Measurements from ENCODE around the gene NR4A1. TPM values are rescaled to one million over a fixed set of nuclear protein-coding genes. Genes with fewer than 3 reads are reported as not detected.
A peak's percentile ranks its signal among the peaks of the same experiment; 100 is the strongest.

The NR4A1 gene
- total RNA-seq, 1 donor from 2014 or later = 67.0 TPM

DNA sequence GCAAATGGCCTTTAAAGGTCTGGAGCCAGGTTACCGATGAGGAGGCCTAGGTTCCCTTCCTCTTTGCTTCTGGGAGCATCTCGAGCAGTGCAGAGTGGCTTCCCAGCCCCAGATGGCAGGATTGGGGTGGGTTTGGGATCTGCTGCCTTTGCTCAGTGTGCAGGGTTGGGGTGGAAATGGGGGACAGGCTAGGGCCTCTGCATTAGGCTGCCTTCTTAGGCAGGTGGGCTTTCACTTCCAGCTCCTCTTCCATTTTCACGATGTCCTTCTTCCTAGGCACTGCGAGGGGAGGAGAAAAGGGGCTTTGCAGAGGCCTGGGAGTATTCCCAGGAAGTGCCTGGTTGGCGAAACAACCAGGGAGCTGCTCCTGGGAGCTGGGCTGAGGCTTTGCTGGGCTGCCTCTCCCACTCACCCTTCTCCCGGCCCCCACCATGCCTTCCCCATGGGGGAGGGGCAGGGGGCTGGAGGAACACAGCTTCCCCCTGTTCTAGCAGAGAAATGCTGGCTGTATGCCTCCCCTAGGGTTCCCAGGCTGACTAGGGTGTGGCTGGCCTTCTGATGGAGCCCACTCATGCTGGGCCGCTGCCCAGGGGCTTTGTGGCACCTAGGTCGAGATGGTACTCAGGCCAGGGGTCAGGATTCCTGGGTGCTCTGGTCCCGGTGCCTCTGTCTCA lies 2.4 kb downstream of the NR4A1 start:
- TF ChIP-seq, protein P1, sequence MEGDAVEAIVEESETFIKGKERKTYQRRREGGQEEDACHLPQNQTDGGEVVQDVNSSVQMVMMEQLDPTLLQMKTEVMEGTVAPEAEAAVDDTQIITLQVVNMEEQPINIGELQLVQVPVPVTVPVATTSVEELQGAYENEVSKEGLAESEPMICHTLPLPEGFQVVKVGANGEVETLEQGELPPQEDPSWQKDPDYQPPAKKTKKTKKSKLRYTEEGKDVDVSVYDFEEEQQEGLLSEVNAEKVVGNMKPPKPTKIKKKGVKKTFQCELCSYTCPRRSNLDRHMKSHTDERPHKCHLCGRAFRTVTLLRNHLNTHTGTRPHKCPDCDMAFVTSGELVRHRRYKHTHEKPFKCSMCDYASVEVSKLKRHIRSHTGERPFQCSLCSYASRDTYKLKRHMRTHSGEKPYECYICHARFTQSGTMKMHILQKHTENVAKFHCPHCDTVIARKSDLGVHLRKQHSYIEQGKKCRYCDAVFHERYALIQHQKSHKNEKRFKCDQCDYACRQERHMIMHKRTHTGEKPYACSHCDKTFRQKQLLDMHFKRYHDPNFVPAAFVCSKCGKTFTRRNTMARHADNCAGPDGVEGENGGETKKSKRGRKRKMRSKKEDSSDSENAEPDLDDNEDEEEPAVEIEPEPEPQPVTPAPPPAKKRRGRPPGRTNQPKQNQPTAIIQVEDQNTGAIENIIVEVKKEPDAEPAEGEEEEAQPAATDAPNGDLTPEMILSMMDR (IDR thresholded peaks at IDR 0.05) = no peak
- no peak for ATAC-seq
- intact Hi-C loops (cut with DNase I) = no loop called here
- no peak for DNase-seq
- no peak overlapping the region for H3K27ac ChIP-seq
- peaks cover 11% of the 10 kb centered on the region for H3K4me1 ChIP-seq
- H3K36me3 ChIP-seq = peaks cover 35% of the 10 kb centered on the region
- peak overlapping the region; percentile 63 for H3K4me3 ChIP-seq
- no peaks in the 10 kb centered on the region for H3K27me3 ChIP-seq
- H3K9me3 ChIP-seq = no peaks in the 10 kb centered on the region

DNA sequence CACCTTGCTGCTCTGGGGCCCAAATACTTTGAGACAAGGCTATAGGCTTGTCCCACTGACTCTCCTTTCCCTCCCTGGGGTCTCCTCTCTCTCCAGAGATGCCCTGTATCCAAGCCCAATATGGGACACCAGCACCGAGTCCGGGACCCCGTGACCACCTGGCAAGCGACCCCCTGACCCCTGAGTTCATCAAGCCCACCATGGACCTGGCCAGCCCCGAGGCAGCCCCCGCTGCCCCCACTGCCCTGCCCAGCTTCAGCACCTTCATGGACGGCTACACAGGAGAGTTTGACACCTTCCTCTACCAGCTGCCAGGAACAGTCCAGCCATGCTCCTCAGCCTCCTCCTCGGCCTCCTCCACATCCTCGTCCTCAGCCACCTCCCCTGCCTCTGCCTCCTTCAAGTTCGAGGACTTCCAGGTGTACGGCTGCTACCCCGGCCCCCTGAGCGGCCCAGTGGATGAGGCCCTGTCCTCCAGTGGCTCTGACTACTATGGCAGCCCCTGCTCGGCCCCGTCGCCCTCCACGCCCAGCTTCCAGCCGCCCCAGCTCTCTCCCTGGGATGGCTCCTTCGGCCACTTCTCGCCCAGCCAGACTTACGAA lies 3.1 kb downstream of the NR4A1 start:
- Histone ChIP-seq H3K9me3 (no peaks in the 10 kb centered on the region), H3K4me1 (peaks cover 11% of the 10 kb centered on the region), H3K27ac (no peak overlapping the region), H3K36me3 (peaks cover 42% of the 10 kb centered on the region), H3K27me3 (no peaks in the 10 kb centered on the region), H3K4me3 (no peak overlapping the region)
- DNase-seq (no peak), ATAC-seq (no peak)
- intact Hi-C loops (cut with DNase I) = no loop called here
- TF ChIP-seq, protein P1 (IDR thresholded peaks at IDR 0.05) = no peak

GRCh38 chr12:52054833-52055730 lies 3.8 kb downstream of the NR4A1 start:
- no peak overlapping the region for H3K27ac ChIP-seq
- H3K4me3 ChIP-seq = no peak overlapping the region

DNA sequence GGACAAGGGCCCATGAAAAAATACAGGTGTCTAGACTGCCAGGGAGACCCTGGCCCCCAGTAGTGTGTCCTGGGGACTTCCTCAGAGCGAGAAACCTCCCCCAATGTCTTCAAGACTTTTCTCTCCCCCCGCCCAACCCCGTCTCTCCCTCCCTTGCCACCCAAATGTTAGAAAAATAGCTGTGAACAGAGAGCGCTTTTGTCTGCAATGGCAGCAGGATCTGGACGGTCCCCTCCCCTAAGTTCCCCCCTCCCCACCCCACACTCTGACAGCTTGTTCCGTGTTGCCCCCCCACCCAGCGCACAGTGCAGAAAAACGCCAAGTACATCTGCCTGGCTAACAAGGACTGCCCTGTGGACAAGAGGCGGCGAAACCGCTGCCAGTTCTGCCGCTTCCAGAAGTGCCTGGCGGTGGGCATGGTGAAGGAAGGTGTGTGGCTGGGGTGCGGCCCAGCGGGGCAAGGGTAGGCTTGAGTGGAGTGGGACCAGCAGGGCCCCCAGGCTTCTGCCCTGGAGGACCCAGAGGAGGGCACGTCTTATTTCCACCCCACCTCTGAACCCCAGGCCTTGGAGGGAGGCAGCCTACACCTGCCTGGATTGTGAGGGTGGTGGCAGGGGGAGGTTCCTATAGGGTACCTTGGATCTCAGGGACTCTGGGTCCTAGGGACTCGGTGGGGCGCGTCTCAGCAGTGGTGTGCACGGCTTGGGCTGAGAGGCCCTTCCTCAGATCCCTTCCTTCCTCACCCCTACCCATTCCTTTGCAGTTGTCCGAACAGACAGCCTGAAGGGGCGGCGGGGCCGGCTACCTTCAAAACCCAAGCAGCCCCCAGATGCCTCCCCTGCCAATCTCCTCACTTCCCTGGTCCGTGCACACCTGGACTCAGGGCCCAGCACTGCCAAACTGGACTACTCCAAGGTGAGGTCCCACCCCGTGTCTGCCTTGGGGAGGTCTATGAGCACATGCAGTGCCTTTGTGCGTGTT lies 4.8 kb downstream of the NR4A1 start:
- Histone ChIP-seq H3K27ac (no peak overlapping the region), H3K9me3 (no peaks in the 10 kb centered on the region), H3K4me1 (no peaks in the 10 kb centered on the region), H3K27me3 (no peaks in the 10 kb centered on the region), H3K36me3 (peaks cover 44% of the 10 kb centered on the region), H3K4me3 (no peak overlapping the region)
- TF ChIP-seq, protein P1 (IDR thresholded peaks at IDR 0.05) = no peak
- intact Hi-C loops (cut with DNase I) = no loop called here
- ATAC-seq (no peak), DNase-seq (no peak)

More at GRCh38 chr12:52054833-52055730, 3.8 kb downstream of the NR4A1 start:
- no peaks in the 10 kb centered on the region for H3K27me3 ChIP-seq
- DNase-seq = no peak
- peaks cover 44% of the 10 kb centered on the region for H3K36me3 ChIP-seq
- intact Hi-C loops (cut with DNase I) = no loop called here
- TF ChIP-seq, protein P1 (IDR thresholded peaks at IDR 0.05) = no peak
- H3K4me1 ChIP-seq = peaks cover 6% of the 10 kb centered on the region
- no peaks in the 10 kb centered on the region for H3K9me3 ChIP-seq
- no peak for ATAC-seq
